ENCODE measurements around the gene SDK2.

Gene SDK2

GRCh38 chr17:73667181-73667959, 23.1 kb upstream of the SDK2 start:
- Histone ChIP-seq H3K4me1 (ENCODE audit: control insufficient read depth, low read length) (0 out of 2 replicates have a peak, but pooled peaks cover 3% of the 10 kb centered on the region), H3F3A (ENCODE audit: control insufficient read depth, insufficient read depth) (no peaks in the 10 kb centered on the region), H3K27me3 (ENCODE audit: control insufficient read depth, low read length) (peaks cover 30% of the 10 kb centered on the region), H3K79me2 (ENCODE audit: control insufficient read depth, low read length) (no peaks in the 10 kb centered on the region), H3K27ac (ENCODE audit: low read depth, low read length) (no peak overlapping the region), H3K4me3 (ENCODE audit: low read length) (no peak overlapping the region), H3K9me2 (replicated peaks; ENCODE audit: control insufficient read depth, low read length) (no peaks in the 10 kb centered on the region), H3K4me2 (ENCODE audit: low read length) (no peak overlapping the region), H3K9me3 (ENCODE audit: control insufficient read depth, insufficient read depth, low read length) (no peaks in the 10 kb centered on the region), H4K20me1 (ENCODE audit: control insufficient read depth, insufficient read depth, low read depth, low read length) (no peaks in the 10 kb centered on the region), H3K36me3 (ENCODE audit: control insufficient read depth, low read length) (no peaks in the 10 kb centered on the region)
- TF ChIP-seq CTCF (IDR thresholded peaks at IDR 0.05; ENCODE audit: low read depth, low read length, poor library complexity, severe bottlenecking), result no peak
- no peak for TF ChIP-seq EZH2phosphoT487 (IDR thresholded peaks at IDR 0.05; ENCODE audit: borderline replicate concordance, low read length)

DNA sequence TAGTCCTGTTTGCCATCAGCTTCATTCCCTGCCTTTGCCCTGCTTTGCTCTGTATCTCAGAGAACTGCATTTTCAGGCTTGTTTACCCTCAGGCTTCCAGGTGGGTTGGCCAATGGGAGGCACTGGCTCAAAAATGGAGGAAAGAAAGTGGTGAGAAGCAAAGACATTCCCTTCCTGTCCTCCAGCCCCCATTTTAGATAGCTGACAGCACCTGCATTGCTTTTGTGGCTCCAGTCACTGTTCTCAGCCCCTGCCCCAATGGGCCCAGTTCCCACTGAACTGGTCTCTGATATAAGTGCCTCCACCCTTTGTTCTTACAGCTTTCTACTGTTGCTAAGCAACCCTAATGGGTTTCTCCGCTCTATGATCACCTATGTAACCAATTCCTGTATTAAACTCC, 19.4 kb upstream of the SDK2 start:
- H4K20me1 ChIP-seq (ENCODE audit: control insufficient read depth, insufficient read depth, low read depth, low read length), result no peaks in the 10 kb centered on the region
- no peaks in the 10 kb centered on the region for H3K9me2 ChIP-seq (replicated peaks; ENCODE audit: control insufficient read depth, low read length)
- peaks cover 43% of the 10 kb centered on the region for H3K27me3 ChIP-seq (ENCODE audit: control insufficient read depth, low read length)
- no peaks in the 10 kb centered on the region for H3K9me3 ChIP-seq (ENCODE audit: control insufficient read depth, insufficient read depth, low read length)
- no peak overlapping the region for H3K4me3 ChIP-seq (ENCODE audit: low read length)
- no peak overlapping the region for H3K4me2 ChIP-seq (ENCODE audit: low read length)
- no peak overlapping the region for H3K27ac ChIP-seq (ENCODE audit: low read depth, low read length)
- no peaks in the 10 kb centered on the region for H3K36me3 ChIP-seq (ENCODE audit: control insufficient read depth, low read length)
- 0 out of 2 replicates have a peak, but pooled peaks cover 3% of the 10 kb centered on the region for H3K4me1 ChIP-seq (ENCODE audit: control insufficient read depth, low read length)
- H3F3A ChIP-seq (ENCODE audit: control insufficient read depth, insufficient read depth), result no peaks in the 10 kb centered on the region
- TF ChIP-seq EZH2phosphoT487 (IDR thresholded peaks at IDR 0.05; ENCODE audit: borderline replicate concordance, low read length), result no peak
- TF ChIP-seq CTCF (IDR thresholded peaks at IDR 0.05; ENCODE audit: low read depth, low read length, poor library complexity, severe bottlenecking), result no peak
- no peaks in the 10 kb centered on the region for H3K79me2 ChIP-seq (ENCODE audit: control insufficient read depth, low read length)

DNA sequence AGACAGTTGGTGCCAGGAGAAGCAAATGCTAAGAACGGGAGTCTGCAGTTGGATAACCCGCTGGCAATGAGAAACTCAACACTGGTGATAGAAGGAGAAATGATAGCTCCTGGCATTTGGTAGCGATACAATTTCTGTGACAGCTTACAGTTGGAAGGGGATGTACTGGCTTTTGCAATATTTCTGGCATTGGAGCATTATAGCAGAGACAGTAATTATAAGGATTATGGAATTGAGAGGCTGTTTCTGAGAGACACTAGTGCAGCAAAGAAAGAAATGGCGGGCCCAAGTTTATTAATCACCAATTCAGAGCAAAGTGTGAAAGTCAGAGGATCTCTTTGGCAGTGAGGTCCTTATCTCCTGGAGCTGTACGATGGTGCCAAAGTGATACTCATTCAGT, 16.1 kb upstream of the SDK2 start:
- H3K9me3 ChIP-seq (ENCODE audit: control insufficient read depth, insufficient read depth, low read length), result no peaks in the 10 kb centered on the region

More for the DNA sequence above, 16.1 kb upstream of the SDK2 start:
- H3K27ac ChIP-seq (ENCODE audit: low read depth, low read length), result no peak overlapping the region
- no peaks in the 10 kb centered on the region for H4K20me1 ChIP-seq (ENCODE audit: control insufficient read depth, insufficient read depth, low read depth, low read length)
- TF ChIP-seq CTCF (IDR thresholded peaks at IDR 0.05; ENCODE audit: low read depth, low read length, poor library complexity, severe bottlenecking) (no peak), EZH2phosphoT487 (IDR thresholded peaks at IDR 0.05; ENCODE audit: borderline replicate concordance, low read length) (no peak)
- H3K79me2 ChIP-seq (ENCODE audit: control insufficient read depth, low read length), result no peaks in the 10 kb centered on the region
- H3K27me3 ChIP-seq (ENCODE audit: control insufficient read depth, low read length), result peaks cover 34% of the 10 kb centered on the region
- H3K36me3 ChIP-seq (ENCODE audit: control insufficient read depth, low read length), result no peaks in the 10 kb centered on the region
- no peak overlapping the region for H3K4me3 ChIP-seq (ENCODE audit: low read length)
- no peaks in the 10 kb centered on the region for H3F3A ChIP-seq (ENCODE audit: control insufficient read depth, insufficient read depth)
- H3K9me2 ChIP-seq (replicated peaks; ENCODE audit: control insufficient read depth, low read length), result no peaks in the 10 kb centered on the region
- no peaks in the 10 kb centered on the region for H3K4me1 ChIP-seq (ENCODE audit: control insufficient read depth, low read length)
- H3K4me2 ChIP-seq (ENCODE audit: low read length), result no peak overlapping the region

All from DOHH2 (cell line).